ENCODE data around the gene CCL23. TPM values are rescaled to one million over a fixed set of nuclear protein-coding genes. Genes with fewer than 3 reads are reported as not detected.

The CCL23 gene
- total and polyA plus RNA-seq, 2 donors (not counting 1 experiment from before 2014, with no cell fraction given), result not detected

- Histone ChIP-seq H3K9ac (ENCODE audit: insufficient read depth, low read length) (no peak overlapping the region), H3K9me3 (ENCODE audit: control insufficient read depth, insufficient read depth, low read depth, low read length) (no peaks in the 10 kb centered on the region), H2AFZ (ENCODE audit: low read length) (no peak overlapping the region), H4K20me1 (ENCODE audit: control insufficient read depth, extremely low read depth, insufficient read depth, low read length) (no peaks in the 10 kb centered on the region), H3K36me3 (ENCODE audit: control insufficient read depth, insufficient read depth, low read length) (no peaks in the 10 kb centered on the region), H3K27me3 (ENCODE audit: control insufficient read depth, insufficient read depth, low read length) (no peaks in the 10 kb centered on the region), H3K4me3 (replicated peaks in 1 of 4; ENCODE audit: control extremely low read depth in 1 of 4, insufficient read depth in 1 of 4, low read depth in 3 of 4, low read length in 4 of 4) (no peak overlapping the region), H3K4me2 (ENCODE audit: extremely low read depth, insufficient read depth, low read length) (no peak overlapping the region), H3K27ac (ENCODE audit: insufficient read depth, low read length) (no peak overlapping the region), H3K4me1 (ENCODE audit: control insufficient read depth, extremely low read depth, insufficient read depth, low read length) (no peaks in the 10 kb centered on the region), H3K79me2 (ENCODE audit: control insufficient read depth, insufficient read depth, low read length) (no peaks in the 10 kb centered on the region)
- DNase-seq (ENCODE audit: low read depth in 2 of 2), result no peak
- TF ChIP-seq CTCF (conservative IDR thresholded peaks at IDR 0.05 in 1 of 2, IDR thresholded peaks at IDR 0.05 in 1 of 2; ENCODE audit: low read depth in 1 of 2, low read length in 2 of 2) (no peak), EZH2 (IDR thresholded peaks at IDR 0.05; ENCODE audit: low read length, missing control alignments) (no peak)
Measured at GRCh38 chr17:35988164-35988563, 29.6 kb downstream of the CCL23 start.

DNA sequence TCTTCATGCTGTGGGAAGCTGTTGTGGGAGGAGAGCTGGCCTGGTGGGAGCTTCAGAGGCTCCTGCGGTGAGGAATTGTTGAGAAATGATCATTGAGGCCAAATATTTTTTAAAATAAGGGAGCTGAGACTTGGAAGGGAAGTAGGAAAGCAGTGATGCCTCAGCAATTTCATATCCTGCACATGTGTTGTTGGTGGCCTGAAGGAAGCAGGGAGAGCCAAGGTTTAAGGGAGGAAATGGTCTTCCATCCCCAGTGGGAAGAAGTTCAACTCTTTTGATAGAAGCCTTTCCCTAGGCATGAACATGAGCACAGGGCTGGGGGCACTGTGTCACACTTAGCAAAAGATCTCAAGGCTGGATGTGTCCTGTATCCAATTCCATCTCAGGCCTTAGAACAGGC, 31.1 kb downstream of the CCL23 start, which contains the start of gene CCL14:
Gene CCL14, minus strand, starts transcription at position 87 of the 400 bp plus-strand sequence. Its CDS starts 80 bp downstream, at position 7.
- TF ChIP-seq CTCF (conservative IDR thresholded peaks at IDR 0.05 in 1 of 2, IDR thresholded peaks at IDR 0.05 in 1 of 2; ENCODE audit: low read depth in 1 of 2, low read length in 2 of 2), result no peak
- TF ChIP-seq EZH2 (IDR thresholded peaks at IDR 0.05; ENCODE audit: low read length, missing control alignments), result no peak
- H3K4me2 ChIP-seq (ENCODE audit: extremely low read depth, insufficient read depth, low read length), result no peak within 1 kb of the TSS
- H4K20me1 ChIP-seq (ENCODE audit: control insufficient read depth, extremely low read depth, insufficient read depth, low read length), result no peaks in the 10 kb centered on the region
- no peaks in the 10 kb centered on the region for H3K36me3 ChIP-seq (ENCODE audit: control insufficient read depth, insufficient read depth, low read length)
- H3K9me3 ChIP-seq (ENCODE audit: control insufficient read depth, insufficient read depth, low read depth, low read length), result no peaks in the 10 kb centered on the region
- H2AFZ ChIP-seq (ENCODE audit: low read length), result no peak within 1 kb of the TSS
- no peak within 1 kb of the TSS for H3K27ac ChIP-seq (ENCODE audit: insufficient read depth, low read length)
- H3K4me3 ChIP-seq (replicated peaks in 1 of 4; ENCODE audit: control extremely low read depth in 1 of 4, insufficient read depth in 1 of 4, low read depth in 3 of 4, low read length in 4 of 4), result no peak within 1 kb of the TSS
- no peak for DNase-seq (ENCODE audit: low read depth in 2 of 2)
- H3K79me2 ChIP-seq (ENCODE audit: control insufficient read depth, insufficient read depth, low read length), result no peaks in the 10 kb centered on the region
- H3K4me1 ChIP-seq (ENCODE audit: control insufficient read depth, extremely low read depth, insufficient read depth, low read length), result no peaks in the 10 kb centered on the region
- no peaks in the 10 kb centered on the region for H3K27me3 ChIP-seq (ENCODE audit: control insufficient read depth, insufficient read depth, low read length)
- no peak within 1 kb of the TSS for H3K9ac ChIP-seq (ENCODE audit: insufficient read depth, low read length)

- TF ChIP-seq CTCF (conservative IDR thresholded peaks at IDR 0.05 in 1 of 2, IDR thresholded peaks at IDR 0.05 in 1 of 2; ENCODE audit: low read depth in 1 of 2, low read length in 2 of 2), result no peak
- TF ChIP-seq EZH2 (IDR thresholded peaks at IDR 0.05; ENCODE audit: low read length, missing control alignments), result no peak
- H4K20me1 ChIP-seq (ENCODE audit: control insufficient read depth, extremely low read depth, insufficient read depth, low read length), result no peaks in the 10 kb centered on the region
Measured at GRCh38 chr17:35984140-35984539, 33.6 kb downstream of the CCL23 start.

More at GRCh38 chr17:35984140-35984539, 33.6 kb downstream of the CCL23 start:
- no peak for DNase-seq (ENCODE audit: low read depth in 2 of 2)
- no peak overlapping the region for H2AFZ ChIP-seq (ENCODE audit: low read length)
- H3K4me2 ChIP-seq (ENCODE audit: extremely low read depth, insufficient read depth, low read length), result no peak overlapping the region
- H3K9me3 ChIP-seq (ENCODE audit: control insufficient read depth, insufficient read depth, low read depth, low read length), result no peaks in the 10 kb centered on the region
- no peak overlapping the region for H3K27ac ChIP-seq (ENCODE audit: insufficient read depth, low read length)
- H3K9ac ChIP-seq (ENCODE audit: insufficient read depth, low read length), result no peak overlapping the region
- H3K4me1 ChIP-seq (ENCODE audit: control insufficient read depth, extremely low read depth, insufficient read depth, low read length), result no peaks in the 10 kb centered on the region
- H3K36me3 ChIP-seq (ENCODE audit: control insufficient read depth, insufficient read depth, low read length), result no peaks in the 10 kb centered on the region
- H3K27me3 ChIP-seq (ENCODE audit: control insufficient read depth, insufficient read depth, low read length), result no peaks in the 10 kb centered on the region
- H3K4me3 ChIP-seq (replicated peaks in 1 of 4; ENCODE audit: control extremely low read depth in 1 of 4, insufficient read depth in 1 of 4, low read depth in 3 of 4, low read length in 4 of 4), result no peak overlapping the region
- H3K79me2 ChIP-seq (ENCODE audit: control insufficient read depth, insufficient read depth, low read length), result no peaks in the 10 kb centered on the region

Measured in fibroblast of lung (primary cell).